ENCODE measurements around the gene JPH2. TPM values are rescaled to one million over a fixed set of nuclear protein-coding genes. Genes with fewer than 3 reads are reported as not detected.

JPH2 gene
- total RNA-seq (2014; rRNA removed; shearing (Covaris generic)) (0.78 and 1.1 TPM in 2 replicates), polyA plus RNA-seq (2016; fragmentation: Nextera tagmentation; extraction: Ambion mirVana) (0.16 and 0.43 TPM in 2 replicates)
- long read RNA-seq, result 0 reads

- TF ChIP-seq REST (IDR thresholded peaks at IDR 0.05; ENCODE audit: unreplicated experiment) (no peak), CREB1 (CRISPR knock-in tag; IDR thresholded peaks at IDR 0.05; ENCODE audit: low read depth) (no peak), ZNF331 (CRISPR knock-in tag; IDR thresholded peaks at IDR 0.05; ENCODE audit: low read depth) (no peak), NANOG (IDR thresholded peaks at IDR 0.05; ENCODE audit: borderline replicate concordance) (no peak), EZH2phosphoT487 (IDR thresholded peaks at IDR 0.05; ENCODE audit: unreplicated experiment) (no peak), ZNF462 (CRISPR knock-in tag; IDR thresholded peaks at IDR 0.05) (no peak), ZNF114 (CRISPR knock-in tag; IDR thresholded peaks at IDR 0.05) (no peak), JUNB (IDR thresholded peaks at IDR 0.05; ENCODE audit: unreplicated experiment) (no peak), EZH2 (IDR thresholded peaks at IDR 0.05; ENCODE audit: low read depth, unreplicated experiment) (no peak), STAT1 (IDR thresholded peaks at IDR 0.05; ENCODE audit: unreplicated experiment) (no peak), ETS1 (IDR thresholded peaks at IDR 0.05) (no peak), POLR2AphosphoS5 (IDR thresholded peaks at IDR 0.05; ENCODE audit: low read depth) (no peak)
Measured at GRCh38 chr20:44187054-44187771, at the start of gene JPH2. JPH2 (minus strand) TSS chr20:44187188; CDS start chr20:44186705, 483 bp downstream.

More at GRCh38 chr20:44187054-44187771, at the start of gene JPH2:
- ATAC-seq (peak; percentile 82), DNase-seq (ENCODE audit: low spot score) (peak; percentile 78)
- no peaks in the 10 kb centered on the region for H3K36me3 Mint-ChIP-seq (ENCODE audit: low read depth)
- no peaks in the 10 kb centered on the region for H3K9me3 Mint-ChIP-seq
- H3K4me1 ChIP-seq (ENCODE audit: insufficient read depth), result peaks cover 6% of the 10 kb centered on the region; the same call in 1 of the 2 replicates
- H3K9me2 ChIP-seq (ENCODE audit: insufficient read depth), result no peaks in the 10 kb centered on the region
- no peaks in the 10 kb centered on the region for H3K36me3 ChIP-seq (ENCODE audit: insufficient read depth)
- H2AFZ ChIP-seq, result peak within 1 kb of the TSS; percentile 97
- peak within 1 kb of the TSS; percentile 74 for H3K4me3 Mint-ChIP-seq
- H3K79me2 ChIP-seq (replicated peaks; ENCODE audit: insufficient read depth), result no peaks in the 10 kb centered on the region
- H3K4me2 ChIP-seq, result peak within 1 kb of the TSS; percentile 94
- no peak within 1 kb of the TSS for H3K27ac Mint-ChIP-seq
- H3K27me3 Mint-ChIP-seq (ENCODE audit: insufficient read depth, low read depth, poor library complexity), result peaks cover 5% of the 10 kb centered on the region
- no peak within 1 kb of the TSS for H3K27ac ChIP-seq (ENCODE audit: low read depth)
- peaks cover 16% of the 10 kb centered on the region for H3K4me1 Mint-ChIP-seq
- peak within 1 kb of the TSS; percentile 78 for H3K4me3 ChIP-seq
- H3F3A ChIP-seq (replicated peaks; ENCODE audit: low read depth), result no peaks in the 10 kb centered on the region
- H4K20me1 ChIP-seq (replicated peaks; ENCODE audit: insufficient read depth), result no peaks in the 10 kb centered on the region
- H3K27me3 ChIP-seq (ENCODE audit: insufficient read depth), result peaks cover 4% of the 10 kb centered on the region; the same call in 1 of the 2 replicates

Data from GM23338 (cell line).